GM18505 (cell line): Measurements from ENCODE around the gene SLC29A1.
A peak's percentile ranks its signal among the peaks of the same experiment; 100 is the strongest.

Source experiments
- ATAC-seq: cut with Tn5 transposase; IDR thresholded peaks from one replicate; pipeline ENCODE4 v1.9.1; 2021; ENCODE audit not compliant: unreplicated experiment
- POLR2A ChIP-seq: IDR thresholded peaks from 4 replicates; pipeline ENCODE4 v1.6.1; 2011; ENCODE audit warnings: borderline replicate concordance; ENCODE audit not compliant: insufficient read depth, insufficient read length; ENCODE audit errors: extremely low read depth

Gene SLC29A1

GRCh38 chr6:44245391-44245911 lies 22.1 kb downstream of the SLC29A1 start:
- ATAC-seq: no peak

GRCh38 chr6:44245912-44246662 lies 22.7 kb downstream of the SLC29A1 start:
- TF ChIP-seq POLR2A: peak; percentile 38
- ATAC-seq: peak; percentile 50

More at GRCh38 chr6:44245391-44245911, 22.1 kb downstream of the SLC29A1 start:
- TF ChIP-seq POLR2A: no peak

DNA sequence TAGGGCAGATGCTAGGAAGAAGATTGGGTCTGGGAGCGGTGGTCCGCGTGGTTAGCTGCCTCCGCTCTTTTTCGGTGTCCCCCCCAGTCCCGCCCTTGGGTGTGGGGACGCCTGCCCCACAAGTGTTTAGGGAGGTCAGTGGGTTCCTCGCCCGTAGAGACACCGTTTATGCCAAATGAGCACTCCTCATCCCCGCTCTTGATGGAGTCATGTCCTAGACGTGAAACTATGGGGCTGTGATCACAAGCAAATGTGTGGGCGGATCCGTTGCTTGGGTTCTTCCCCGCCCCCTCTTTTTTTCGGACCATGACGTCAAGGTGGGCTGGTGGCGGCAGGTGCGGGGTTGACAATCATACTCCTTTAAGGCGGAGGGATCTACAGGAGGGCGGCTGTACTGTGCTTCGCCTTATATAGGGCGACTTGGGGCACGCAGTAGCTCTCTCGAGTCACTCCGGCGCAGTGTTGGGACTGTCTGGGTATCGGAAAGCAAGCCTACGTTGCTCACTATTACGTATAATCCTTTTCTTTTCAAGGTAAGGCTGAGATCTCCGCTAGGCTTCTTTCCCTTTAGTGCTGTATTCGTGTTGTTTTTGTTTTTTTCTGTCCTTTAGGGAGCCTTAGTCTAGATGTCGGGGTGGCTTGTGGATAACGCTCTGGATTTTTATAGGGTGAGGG lies 23.4 kb downstream of the SLC29A1 start, which contains the start of gene HSP90AB1:
HSP90AB1 (plus strand) TSS at position 439 of the 675 bp plus-strand sequence. CDS start 1,529 bp downstream, outside the sequence.
- ATAC-seq: peak; percentile 63
- TF ChIP-seq POLR2A: peak; percentile 100

- peak; percentile 28 for ATAC-seq
- TF ChIP-seq POLR2A: no peak
These were observed 24.2 kb downstream of the SLC29A1 start for GRCh38 chr6:44247338-44248302.

DNA sequence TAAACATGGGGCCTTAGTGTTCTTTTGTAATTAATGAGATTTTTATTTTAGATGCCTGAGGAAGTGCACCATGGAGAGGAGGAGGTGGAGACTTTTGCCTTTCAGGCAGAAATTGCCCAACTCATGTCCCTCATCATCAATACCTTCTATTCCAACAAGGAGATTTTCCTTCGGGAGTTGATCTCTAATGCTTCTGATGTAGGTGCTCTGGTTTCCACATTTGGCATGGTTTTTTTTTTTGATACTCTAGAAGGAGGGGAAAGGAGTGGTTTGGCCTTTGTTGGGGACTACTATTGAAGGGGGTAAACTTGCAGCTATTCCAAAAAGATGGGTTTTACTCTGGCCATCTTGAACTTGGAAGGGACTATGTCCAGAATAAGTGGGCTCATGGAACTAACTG lies 25.2 kb downstream of the SLC29A1 start:
- no peak for TF ChIP-seq POLR2A
- no peak for ATAC-seq

GRCh38 chr6:44249082-44249748 lies 25.8 kb downstream of the SLC29A1 start:
- ATAC-seq: no peak
- peak; percentile 17 for TF ChIP-seq POLR2A

GRCh38 chr6:44250067-44250717 lies 26.8 kb downstream of the SLC29A1 start:
- TF ChIP-seq POLR2A: no peak
- no peak for ATAC-seq

GRCh38 chr6:44250718-44251123 lies 27.3 kb downstream of the SLC29A1 start:
- no peak for TF ChIP-seq POLR2A
- no peak for ATAC-seq

DNA sequence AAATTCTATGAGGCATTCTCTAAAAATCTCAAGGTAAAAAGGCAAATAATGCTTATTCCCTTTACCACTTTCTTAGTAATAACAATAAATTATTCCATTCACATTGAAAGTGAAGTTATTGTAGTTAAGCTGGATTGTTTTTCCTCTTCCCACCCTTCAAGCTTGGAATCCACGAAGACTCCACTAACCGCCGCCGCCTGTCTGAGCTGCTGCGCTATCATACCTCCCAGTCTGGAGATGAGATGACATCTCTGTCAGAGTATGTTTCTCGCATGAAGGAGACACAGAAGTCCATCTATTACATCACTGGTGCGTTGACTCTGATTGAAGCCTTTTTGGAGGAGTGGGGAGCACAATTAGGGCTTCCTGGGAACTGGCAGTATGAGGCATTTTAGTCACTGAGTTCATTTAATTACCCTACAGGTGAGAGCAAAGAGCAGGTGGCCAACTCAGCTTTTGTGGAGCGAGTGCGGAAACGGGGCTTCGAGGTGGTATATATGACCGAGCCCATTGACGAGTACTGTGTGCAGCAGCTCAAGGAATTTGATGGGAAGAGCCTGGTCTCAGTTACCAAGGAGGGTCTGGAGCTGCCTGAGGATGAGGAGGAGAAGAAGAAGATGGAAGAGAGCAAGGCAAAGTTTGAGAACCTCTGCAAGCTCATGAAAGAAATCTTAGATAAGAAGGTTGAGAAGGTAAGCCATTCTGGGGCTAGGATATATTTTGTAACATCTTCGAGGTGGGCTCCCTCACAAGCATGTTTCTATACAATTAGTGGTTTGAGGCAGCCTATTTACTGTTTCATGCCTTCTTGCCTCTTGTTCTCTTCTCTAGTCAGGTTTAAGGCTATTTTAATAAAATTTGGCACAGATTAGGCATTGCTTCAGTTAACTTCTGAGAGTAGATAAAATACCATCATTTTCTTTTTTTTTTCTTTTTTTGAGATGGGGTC lies 28.5 kb downstream of the SLC29A1 start:
- no peak for ATAC-seq
- TF ChIP-seq POLR2A: peak; percentile 26

DNA sequence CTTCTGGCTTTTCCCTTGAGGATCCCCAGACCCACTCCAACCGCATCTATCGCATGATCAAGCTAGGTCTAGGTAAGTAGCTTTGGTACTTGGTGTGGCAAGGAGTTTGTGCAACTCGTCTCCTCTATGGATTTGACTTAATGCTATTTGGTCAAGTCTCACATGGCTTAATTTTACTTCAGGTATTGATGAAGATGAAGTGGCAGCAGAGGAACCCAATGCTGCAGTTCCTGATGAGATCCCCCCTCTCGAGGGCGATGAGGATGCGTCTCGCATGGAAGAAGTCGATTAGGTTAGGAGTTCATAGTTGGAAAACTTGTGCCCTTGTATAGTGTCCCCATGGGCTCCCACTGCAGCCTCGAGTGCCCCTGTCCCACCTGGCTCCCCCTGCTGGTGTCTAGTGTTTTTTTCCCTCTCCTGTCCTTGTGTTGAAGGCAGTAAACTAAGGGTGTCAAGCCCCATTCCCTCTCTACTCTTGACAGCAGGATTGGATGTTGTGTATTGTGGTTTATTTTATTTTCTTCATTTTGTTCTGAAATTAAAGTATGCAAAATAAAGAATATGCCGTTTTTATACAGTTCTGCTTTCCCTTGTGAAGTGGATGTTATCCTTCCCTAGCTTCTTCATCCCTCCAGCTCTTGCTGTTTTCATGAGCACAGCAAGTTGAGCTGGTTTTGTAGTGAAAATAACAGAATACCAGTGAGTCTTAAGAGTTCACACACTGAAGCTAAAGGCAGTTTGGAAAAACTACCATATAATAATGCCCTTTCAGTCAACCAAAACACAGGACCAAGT lies 30.1 kb downstream of the SLC29A1 start:
- ATAC-seq: no peak
- no peak for TF ChIP-seq POLR2A
